Vagina (tissue), 2 donors: ENCODE measurements around the gene RAC3. TPM values are rescaled to one million over a fixed set of nuclear protein-coding genes. Genes with fewer than 3 reads are reported as not detected.

Source experiments
- DNase-seq, 2 donors: peaks; one replicate each; pipeline ENCODE4 v3.0.0-alpha.2; 2017; ENCODE audit errors: extremely low spot score in 2 of 2
- H3K27ac ChIP-seq: fragments of 200-600 bp; sonication (generic); one replicate; pipeline ENCODE4 v1.5.1; 2019
- H3K27me3 ChIP-seq: fragments of 200-600 bp; sonication (generic); one replicate; pipeline ENCODE4 v1.5.1; 2019
- H3K36me3 ChIP-seq, 2 donors: fragments of 200-600 bp; sonication (generic); one replicate each; pipeline ENCODE4 v1.5.1; 2017 to 2019
- H3K4me1 ChIP-seq: fragments of 200-600 bp; sonication (generic); one replicate; pipeline ENCODE4 v1.5.1; 2019
- H3K4me3 ChIP-seq, 2 donors: fragments of 200-600 bp; sonication (generic); 1 replicate in 1 of 2; 2 replicates in 1 of 2; pipeline ENCODE4 v1.5.1; 2016 to 2019
- H3K9me3 ChIP-seq: fragments of 200-600 bp; sonication (generic); one replicate; pipeline ENCODE4 v1.5.1; 2019
- POLR2A ChIP-seq, 2 donors: fragments of 450-650 bp; IDR thresholded peaks; one replicate each; pipeline ENCODE4 v1.6.1; 2017; ENCODE audit warnings: antibody characterized with exemption in 2 of 2, mild to moderate bottlenecking in 2 of 2, moderate library complexity in 2 of 2
- POLR2AphosphoS5 ChIP-seq, 2 donors: sonication (generic); formaldehyde crosslinking; IDR thresholded peaks; one replicate each; pipeline ENCODE4 v1.9.0; 2017; ENCODE audit warnings: antibody characterized with exemption in 2 of 2, mild to moderate bottlenecking in 2 of 2, low read depth in 1 of 2; ENCODE audit not compliant: insufficient read depth in 1 of 2
- intact Hi-C: fragments of 100-400 bp; cut with DNase I; formaldehyde crosslinking; loops from one replicate; pipeline ENCODE4 v1.15.1; 2023
- total RNA-seq: library from RNA; depleted of rRNA; stranded (reverse); fragments of >200 nt; gene quantifications from one replicate; pipeline ENCODE4 v1.2.3, GENCODE V29; 2016
- TF ChIP-seq, protein P1 (sequence below), 3 experiments: fragments of 450-650 bp in 2 of 3; fragments of 200-600 bp in 1 of 3; sonication (generic) in 1 of 3; IDR thresholded peaks; one replicate each; pipeline ENCODE4 v1.5.1; 2017 to 2019; ENCODE audit warnings: antibody characterized with exemption in 3 of 3, mild to moderate bottlenecking in 2 of 3, moderate library complexity in 2 of 3

Gene RAC3
- total RNA-seq, 1 donor from 2014 or later: 12.8 TPM

DNA sequence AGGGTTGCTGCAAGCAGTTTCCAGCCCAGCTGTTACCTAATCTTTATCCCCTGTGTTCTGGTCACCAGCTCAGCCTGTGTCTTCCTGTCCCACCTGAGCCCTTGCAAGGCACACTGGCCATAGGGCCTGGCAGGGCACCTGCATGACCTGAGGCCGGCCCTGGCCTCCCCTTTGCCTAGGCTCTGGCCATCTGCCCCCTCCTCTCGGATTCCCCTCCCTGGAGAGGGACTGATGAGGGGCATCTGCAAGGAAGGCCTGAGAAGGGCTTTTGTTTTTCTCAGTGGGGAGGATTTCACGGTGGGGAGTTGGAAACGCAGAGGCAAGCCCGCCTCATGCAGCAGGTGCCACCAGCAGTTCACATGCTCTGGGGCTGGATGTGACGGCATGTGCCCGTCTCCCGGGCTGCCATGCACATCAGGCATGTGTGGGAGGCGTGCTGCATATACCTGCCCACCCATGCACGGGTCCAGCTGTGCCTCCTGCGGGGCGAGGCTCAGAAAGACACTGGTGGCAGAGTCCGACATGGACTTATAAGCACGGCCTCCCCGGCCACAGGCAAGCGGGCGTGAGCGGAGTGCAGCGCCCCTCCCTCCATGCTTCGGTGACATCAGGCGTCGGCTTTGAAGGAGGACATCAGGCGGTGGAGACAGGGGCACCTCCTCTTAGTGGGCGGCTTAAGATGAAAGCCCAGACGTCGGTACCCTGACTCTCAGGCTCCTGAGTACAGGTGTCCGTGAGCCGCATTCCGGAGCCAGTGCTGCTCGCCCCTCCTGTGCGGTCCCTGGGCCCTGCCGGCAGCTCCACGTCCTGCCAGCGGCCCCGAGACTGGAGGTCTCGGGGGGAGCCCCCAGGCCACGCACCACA is 37.5 kb upstream of the RAC3 start:
- no peak for DNase-seq
- Histone ChIP-seq H3K9me3 (no peaks in the 10 kb centered on the region), H3K4me1 (peaks cover 30% of the 10 kb centered on the region), H3K27me3 (no peaks in the 10 kb centered on the region), H3K27ac (no peak overlapping the region), H3K36me3 (no peaks in the 10 kb centered on the region), H3K4me3 (no peak overlapping the region)
- TF ChIP-seq POLR2A (IDR thresholded peaks at IDR 0.05): no peak
- TF ChIP-seq, protein P1, sequence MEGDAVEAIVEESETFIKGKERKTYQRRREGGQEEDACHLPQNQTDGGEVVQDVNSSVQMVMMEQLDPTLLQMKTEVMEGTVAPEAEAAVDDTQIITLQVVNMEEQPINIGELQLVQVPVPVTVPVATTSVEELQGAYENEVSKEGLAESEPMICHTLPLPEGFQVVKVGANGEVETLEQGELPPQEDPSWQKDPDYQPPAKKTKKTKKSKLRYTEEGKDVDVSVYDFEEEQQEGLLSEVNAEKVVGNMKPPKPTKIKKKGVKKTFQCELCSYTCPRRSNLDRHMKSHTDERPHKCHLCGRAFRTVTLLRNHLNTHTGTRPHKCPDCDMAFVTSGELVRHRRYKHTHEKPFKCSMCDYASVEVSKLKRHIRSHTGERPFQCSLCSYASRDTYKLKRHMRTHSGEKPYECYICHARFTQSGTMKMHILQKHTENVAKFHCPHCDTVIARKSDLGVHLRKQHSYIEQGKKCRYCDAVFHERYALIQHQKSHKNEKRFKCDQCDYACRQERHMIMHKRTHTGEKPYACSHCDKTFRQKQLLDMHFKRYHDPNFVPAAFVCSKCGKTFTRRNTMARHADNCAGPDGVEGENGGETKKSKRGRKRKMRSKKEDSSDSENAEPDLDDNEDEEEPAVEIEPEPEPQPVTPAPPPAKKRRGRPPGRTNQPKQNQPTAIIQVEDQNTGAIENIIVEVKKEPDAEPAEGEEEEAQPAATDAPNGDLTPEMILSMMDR (IDR thresholded peaks at IDR 0.05): no peak
- TF ChIP-seq POLR2AphosphoS5 (IDR thresholded peaks at IDR 0.05; ENCODE audit: insufficient read depth in 1 of 2, low read depth in 1 of 2): no peak
- intact Hi-C loops: loop anchor here (1.0 kb wide), 1 partner anchor 23 kb away; no protein-coding TSS in a partner anchor

GRCh38 chr17:81994593-81995462 is 36.6 kb upstream of the RAC3 start:
- Histone ChIP-seq H3K4me1 (peaks cover 30% of the 10 kb centered on the region), H3K27me3 (no peaks in the 10 kb centered on the region), H3K4me3 (no peak overlapping the region), H3K36me3 (no peaks in the 10 kb centered on the region), H3K9me3 (no peaks in the 10 kb centered on the region), H3K27ac (no peak overlapping the region)
- TF ChIP-seq POLR2AphosphoS5 (IDR thresholded peaks at IDR 0.05; ENCODE audit: insufficient read depth in 1 of 2, low read depth in 1 of 2): no peak
- TF ChIP-seq POLR2A (IDR thresholded peaks at IDR 0.05): no peak
- TF ChIP-seq, protein P1 (IDR thresholded peaks at IDR 0.05): no peak
- intact Hi-C loops: loop anchor here (1.0 kb wide), 1 partner anchor 24 kb away; no protein-coding TSS in a partner anchor
- no peak for DNase-seq

- Histone ChIP-seq H3K27me3 (no peaks in the 10 kb centered on the region), H3K36me3 (no peaks in the 10 kb centered on the region), H3K27ac (no peak overlapping the region), H3K4me1 (peaks cover 30% of the 10 kb centered on the region), H3K9me3 (no peaks in the 10 kb centered on the region), H3K4me3 (no peak overlapping the region)
- no peak for DNase-seq
- TF ChIP-seq, protein P1 (IDR thresholded peaks at IDR 0.05): no peak
- TF ChIP-seq POLR2A (IDR thresholded peaks at IDR 0.05) (no peak), POLR2AphosphoS5 (IDR thresholded peaks at IDR 0.05; ENCODE audit: insufficient read depth in 1 of 2, low read depth in 1 of 2) (no peak)
- intact Hi-C loops: no loop called here
Observed at GRCh38 chr17:81995463-81996231, 35.8 kb upstream of the RAC3 start.

- Histone ChIP-seq H3K4me1 (peaks cover 23% of the 10 kb centered on the region), H3K9me3 (no peaks in the 10 kb centered on the region), H3K27me3 (no peaks in the 10 kb centered on the region), H3K27ac (no peak overlapping the region), H3K4me3 (no peak overlapping the region), H3K36me3 (no peaks in the 10 kb centered on the region)
- no peak for TF ChIP-seq POLR2AphosphoS5 (IDR thresholded peaks at IDR 0.05; ENCODE audit: insufficient read depth in 1 of 2, low read depth in 1 of 2)
- TF ChIP-seq, protein P1 (IDR thresholded peaks at IDR 0.05): no peak
- intact Hi-C loops: no loop called here
- DNase-seq: no peak
Observed at GRCh38 chr17:81996232-81996756, 35.2 kb upstream of the RAC3 start.
